B cell (primary cell): ENCODE results near the gene CCND1. TPM values are rescaled to one million over a fixed set of nuclear protein-coding genes. Genes with fewer than 3 reads are reported as not detected.

Experiments
- ATAC-seq: fragments of 200-7000 bp; cut with Tn5 transposase; one replicate; pipeline ENCODE4 v1.10.0; 2021; ENCODE audit warnings: low read depth, mild to moderate bottlenecking, moderate number of reproducible peaks, moderate library complexity
- CTCF ChIA-PET: fragments of 350-600 bp; sonication (Branson Sonifier 250); formaldehyde crosslinking; loops from one replicate; lab custom pipeline; 2021; ENCODE audit warnings: antibody characterized with exemption, inconsistent platforms; lab: Charles Lee
- POLR2A ChIA-PET: fragments of 350-600 bp; sonication (Branson Sonifier 250); formaldehyde crosslinking; loops from one replicate; lab custom pipeline; 2021; ENCODE audit warnings: antibody characterized with exemption; lab: Charles Lee
- DNase-seq: peaks from one replicate; pipeline ENCODE4 v3.0.0; 2013
- H2AFZ ChIP-seq: 2 replicates; pipeline ENCODE4 v1.6.1; 2012; ENCODE audit warnings: mild to moderate bottlenecking, low read depth, low read length; ENCODE audit not compliant: insufficient read depth, poor library complexity, severe bottlenecking
- H3K27ac ChIP-seq, 2 donors: 1 replicate in 1 of 2; 2 replicates in 1 of 2; pipeline ENCODE4 v1.5.1; 2012 to 2013; ENCODE audit warnings: low read length in 2 of 2, mild to moderate bottlenecking in 2 of 2, moderate library complexity in 1 of 2
- H3K27me3 ChIP-seq, 4 experiments: fragments of 200-600 bp in 1 of 4; sonication (generic) in 1 of 4; replicated peaks in 1 of 4; 1 replicate in 2 of 4; 2 replicates in 2 of 4; pipeline versions ENCODE4 v1.6.1 to v1.7.0; 2013 to 2016; ENCODE audit warnings: low read length in 3 of 4, mild to moderate bottlenecking in 2 of 4, mixed read lengths in 1 of 4, moderate library complexity in 1 of 4; ENCODE audit not compliant: insufficient read depth in 4 of 4, control insufficient read depth in 3 of 4; ENCODE audit errors: control extremely low read depth in 1 of 4
- H3K36me3 ChIP-seq, 2 experiments: replicated peaks in 1 of 2; 1 replicate in 1 of 2; 2 replicates in 1 of 2; pipeline versions ENCODE4 v1.6.1 to v1.7.1; 2013; ENCODE audit warnings: low read length in 1 of 2; ENCODE audit not compliant: insufficient read depth in 2 of 2, control insufficient read depth in 1 of 2; ENCODE audit errors: control extremely low read depth in 1 of 2, extremely low read depth in 1 of 2
- H3K4me1 ChIP-seq, 2 donors: fragments of 200-600 bp in 1 of 2; sonication (generic) in 1 of 2; 1 replicate in 1 of 2; 2 replicates in 1 of 2; pipeline versions ENCODE4 v1.5.1 to v1.6.1; 2013 to 2017; ENCODE audit warnings: low read length in 2 of 2; ENCODE audit not compliant: control insufficient read depth in 2 of 2, insufficient read depth in 2 of 2
- H3K4me2 ChIP-seq: replicated peaks from 2 replicates; pipeline ENCODE3; 2012; ENCODE audit warnings: mild to moderate bottlenecking, low read depth, low read length; ENCODE audit not compliant: poor library complexity, severe bottlenecking
- H3K4me3 ChIP-seq, 5 experiments: fragments of 200-600 bp in 1 of 5; sonication (generic) in 1 of 5; 1 replicate in 3 of 5; 2 replicates in 2 of 5; pipeline versions ENCODE4 v1.5.1 to v1.7.0; 2011 to 2016; ENCODE audit warnings: low read length in 4 of 5, mild to moderate bottlenecking in 4 of 5, low read depth in 2 of 5, control low read depth in 1 of 5, moderate library complexity in 1 of 5; ENCODE audit not compliant: insufficient read depth in 1 of 5; ENCODE audit errors: control extremely low read depth in 1 of 5, extremely low read depth in 1 of 5
- H3K79me2 ChIP-seq: fragments of 200-600 bp; sonication (generic); one replicate; pipeline ENCODE4 v1.6.0; 2016; ENCODE audit warnings: low read length; ENCODE audit not compliant: control insufficient read depth, insufficient read depth
- H3K9ac ChIP-seq: fragments of 200-600 bp; sonication (generic); 2 replicates; pipeline ENCODE4 v1.6.1; 2017; ENCODE audit warnings: mild to moderate bottlenecking, low read length, moderate library complexity
- H3K9me3 ChIP-seq, 3 donors: one replicate each; pipeline versions ENCODE4 v1.6.1 to v1.7.1; 2013; ENCODE audit warnings: low read length in 2 of 3; ENCODE audit not compliant: control insufficient read depth in 2 of 3, insufficient read depth in 1 of 3; ENCODE audit errors: control extremely low read depth in 1 of 3
- H4K20me1 ChIP-seq: 2 replicates; pipeline ENCODE4 v1.6.0; 2012; ENCODE audit warnings: mild to moderate bottlenecking, low read length; ENCODE audit not compliant: insufficient read depth, control insufficient read depth, poor library complexity, severe bottlenecking
- H3K27ac Mint-ChIP-seq: one replicate; pipeline ENCODE4 v1.8.0; 2021; ENCODE audit warnings: mixed read lengths
- H3K27me3 Mint-ChIP-seq: one replicate; pipeline ENCODE4 v1.8.0; 2021; ENCODE audit warnings: mixed read lengths
- H3K4me1 Mint-ChIP-seq: one replicate; pipeline ENCODE4 v1.8.0; 2021; ENCODE audit warnings: mixed read lengths
- H3K4me3 Mint-ChIP-seq: one replicate; pipeline ENCODE4 v1.8.0; 2021; ENCODE audit warnings: mixed read lengths
- H3K9me3 Mint-ChIP-seq: one replicate; pipeline ENCODE4 v1.8.0; 2022; ENCODE audit warnings: mixed read lengths; ENCODE audit not compliant: insufficient read depth
- CTCF ChIP-seq: fragments of 200-600 bp; IDR thresholded peaks from one replicate; pipeline ENCODE4 v1.8.0; 2022; ENCODE audit warnings: antibody characterized with exemption, mild to moderate bottlenecking
- EZH2 ChIP-seq: IDR thresholded peaks from 2 replicates; pipeline ENCODE4 v1.6.1; 2012; ENCODE audit warnings: borderline replicate concordance, low read depth, mild to moderate bottlenecking, moderate library complexity, low read length; ENCODE audit not compliant: insufficient read depth, poor library complexity, severe bottlenecking
- WGBS: methylation state at CpG from one replicate; pipeline ENCODE4 v1.1.5; 2013; ENCODE audit warnings: missing lambda C conversion rate; ENCODE audit not compliant: insufficient coverage; 5-methylcytosine and 5-hydroxymethylcytosine counted together
- intact Hi-C: fragments of 100-400 bp; cut with micrococcal nuclease; formaldehyde crosslinking; loops from one replicate; pipeline ENCODE4 v1.10.0; 2022
- polyA plus RNA-seq: library from polyadenylated mRNA; depleted of rRNA; stranded (reverse); fragments of >200 nt; gene quantifications from 2 replicates; pipeline ENCODE4 v1.2.3, GENCODE V29; 2012
- total RNA-seq, 2 donors: library from RNA; stranded (reverse); fragments of 120-200 nt in 1 of 2; gene quantifications; 1 replicate in 1 of 2; 2 replicates in 1 of 2; pipeline versions ENCODE4 v1.2.3 to v1.2.4, GENCODE V29; 2013 to 2022

Gene CCND1
- total and polyA plus RNA-seq, 2 donors (not counting 1 experiment from before 2014, with no cell fraction given) = 4.9 to 8.8 TPM

GRCh38 chr11:69624293-69624692, 16.7 kb upstream of the CCND1 start:
- H4K20me1 ChIP-seq = no peaks in the 10 kb centered on the region
- TF ChIP-seq EZH2 (no peak), CTCF (no peak)
- no peak overlapping the region for H3K4me2 ChIP-seq
- H3K27me3 ChIP-seq = peaks cover 0 to 9% (median 0%) of the 10 kb centered on the region in 4 experiments
- 100% methylated on average over 1 of the region's 1 CpG for WGBS
- no peak overlapping the region for H3K4me3 ChIP-seq
- ATAC-seq (no peak), DNase-seq (no peak)
- POLR2A ChIA-PET = no interaction called here
- no peaks in the 10 kb centered on the region for H3K4me1 ChIP-seq
- Mint-ChIP-seq H3K4me3 (no peak overlapping the region), H3K9me3 (no peaks in the 10 kb centered on the region), H3K27me3 (peaks cover 37% of the 10 kb centered on the region), H3K27ac (no peak overlapping the region), H3K4me1 (no peaks in the 10 kb centered on the region)
- H3K36me3 ChIP-seq = no peaks in the 10 kb centered on the region
- H3K79me2 ChIP-seq = no peaks in the 10 kb centered on the region
- peaks cover 0 to 21% (median 2%) of the 10 kb centered on the region in 3 donors for H3K9me3 ChIP-seq
- H3K9ac ChIP-seq = no peak overlapping the region
- H3K27ac ChIP-seq = no peak overlapping the region
- CTCF ChIA-PET = interaction anchor here (1.3 kb wide), 1 partner anchor 19 kb away, joined by 3 read pairs; no protein-coding TSS in a partner anchor
- intact Hi-C loops = no loop called here
- no peak overlapping the region for H2AFZ ChIP-seq

- POLR2A ChIA-PET = no interaction called here
- no peak overlapping the region for H3K4me3 Mint-ChIP-seq
Observed at GRCh38 chr11:69625476-69625875, 15.5 kb upstream of the CCND1 start.

More at GRCh38 chr11:69625476-69625875, 15.5 kb upstream of the CCND1 start:
- no peak overlapping the region for H3K4me2 ChIP-seq
- H3K4me1 ChIP-seq = no peaks in the 10 kb centered on the region
- H3K9me3 ChIP-seq = peaks cover 0 to 33% (median 13%) of the 10 kb centered on the region in 3 donors
- Mint-ChIP-seq H3K9me3 (no peaks in the 10 kb centered on the region), H3K27me3 (peaks cover 40% of the 10 kb centered on the region), H3K27ac (no peak overlapping the region), H3K4me1 (no peaks in the 10 kb centered on the region)
- CTCF ChIA-PET = no interaction called here
- H3K27ac ChIP-seq = no peak overlapping the region
- H2AFZ ChIP-seq = no peak overlapping the region
- TF ChIP-seq CTCF = no peak
- no peak for TF ChIP-seq EZH2
- H4K20me1 ChIP-seq = no peaks in the 10 kb centered on the region
- ATAC-seq (no peak), DNase-seq (no peak)
- H3K4me3 ChIP-seq = no peak overlapping the region
- H3K9ac ChIP-seq = no peak overlapping the region
- 82% methylated on average over 2 of the region's 10 CpGs for WGBS
- H3K27me3 ChIP-seq = peaks cover 0 to 9% (median 0%) of the 10 kb centered on the region in 4 experiments
- H3K36me3 ChIP-seq = no peaks in the 10 kb centered on the region
- intact Hi-C loops = no loop called here
- no peaks in the 10 kb centered on the region for H3K79me2 ChIP-seq
